Measurements from ENCODE around the gene SMOC1.

The SMOC1 gene

GRCh38 chr14:69873877-69874780, 5.1 kb upstream of the SMOC1 start:
- DNase-seq (ENCODE audit: low read depth), result peak; percentile 40
- no peak overlapping the region for H3K4me3 ChIP-seq (replicated peaks; ENCODE audit: low read depth, low read length)
- TF ChIP-seq CTCF (IDR thresholded peaks at IDR 0.05; ENCODE audit: low read length, missing control alignments), result no peak

- no peak overlapping the region for H3K4me3 ChIP-seq (replicated peaks; ENCODE audit: low read depth, low read length)
- TF ChIP-seq CTCF (IDR thresholded peaks at IDR 0.05; ENCODE audit: low read length, missing control alignments), result no peak
Observed at GRCh38 chr14:69876221-69876847, 2.9 kb upstream of the SMOC1 start.

DNA sequence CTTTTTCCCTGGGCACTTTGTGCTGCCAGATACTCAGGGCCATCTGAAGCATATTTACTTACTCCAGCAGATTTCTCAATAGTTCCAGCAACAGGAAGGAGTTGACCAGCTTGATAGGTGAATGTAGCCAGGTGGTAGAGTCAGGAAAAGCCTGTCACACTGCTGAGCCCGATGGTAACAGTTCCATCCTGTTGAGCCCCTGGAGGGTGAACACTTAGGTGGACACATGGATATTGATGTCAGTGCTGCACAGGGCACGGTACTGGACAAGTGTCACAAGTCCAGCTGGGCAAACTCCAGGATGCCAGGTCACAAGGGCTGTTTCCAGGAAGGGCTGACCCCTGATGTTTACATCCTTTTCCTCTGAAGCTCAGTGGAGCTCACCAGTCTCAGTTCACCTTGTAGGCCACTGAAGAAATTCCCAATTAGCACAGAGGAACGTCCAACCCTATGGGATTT, 2.3 kb upstream of the SMOC1 start:
- H3K4me3 ChIP-seq (replicated peaks; ENCODE audit: low read depth, low read length), result no peak overlapping the region
- no peak for DNase-seq (ENCODE audit: low read depth)
- no peak for TF ChIP-seq CTCF (IDR thresholded peaks at IDR 0.05; ENCODE audit: low read length, missing control alignments)

More at GRCh38 chr14:69876221-69876847, 2.9 kb upstream of the SMOC1 start:
- DNase-seq (ENCODE audit: low read depth), result no peak

- H3K4me3 ChIP-seq (replicated peaks; ENCODE audit: low read depth, low read length), result no peak overlapping the region
- TF ChIP-seq CTCF (IDR thresholded peaks at IDR 0.05; ENCODE audit: low read length, missing control alignments), result peak; percentile 53
- peak; percentile 49 for DNase-seq (ENCODE audit: low read depth)
Observed at GRCh38 chr14:69877492-69877891, 1.7 kb upstream of the SMOC1 start.

DNA sequence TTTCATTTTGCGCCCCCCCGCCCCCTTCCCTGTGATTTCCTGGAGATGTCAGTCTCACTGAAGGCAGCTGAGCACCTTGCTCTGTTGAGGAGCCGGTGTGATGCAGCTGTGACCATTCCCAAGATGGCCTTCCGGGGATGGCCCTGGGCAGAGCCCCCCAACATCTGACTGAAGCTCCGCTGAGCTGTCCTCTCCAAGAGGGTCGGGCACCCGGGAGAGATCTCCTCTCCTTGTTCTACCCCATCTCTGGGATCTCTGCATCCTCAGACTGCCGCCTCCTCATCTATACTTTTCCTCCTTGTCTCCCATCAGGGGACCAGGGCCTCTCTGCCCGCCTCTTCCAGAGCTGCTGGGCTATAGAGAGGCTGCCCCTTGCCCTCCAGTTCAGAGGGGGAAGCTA, 965 bp upstream of the SMOC1 start:
- no peak for TF ChIP-seq CTCF (IDR thresholded peaks at IDR 0.05; ENCODE audit: low read length, missing control alignments)
- no peak overlapping the region for H3K4me3 ChIP-seq (replicated peaks; ENCODE audit: low read depth, low read length)
- no peak for DNase-seq (ENCODE audit: low read depth)

DNA sequence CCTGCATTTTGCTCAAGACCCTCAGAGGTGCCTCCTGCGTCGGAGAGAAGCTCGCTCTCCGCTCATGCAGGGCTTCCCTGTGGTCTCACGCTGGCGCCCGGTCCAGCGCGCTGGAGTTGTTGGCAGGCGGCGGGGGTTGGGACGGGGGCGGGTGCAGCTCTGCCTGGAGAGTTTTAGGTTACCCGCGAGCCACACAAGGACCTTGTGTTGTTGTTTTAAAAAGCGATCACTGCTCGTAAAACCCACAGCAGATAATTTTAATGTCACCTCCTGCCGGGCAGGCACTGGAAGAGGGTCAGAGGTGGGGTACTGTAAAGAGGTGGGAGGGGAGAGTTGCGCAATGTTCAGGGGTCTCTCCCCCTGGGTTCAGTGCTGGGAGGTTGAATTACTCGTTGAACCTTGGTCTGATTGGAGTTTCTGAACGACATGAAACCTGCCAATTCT, 850 bp downstream of the SMOC1 start:
- no peak overlapping the region for H3K4me3 ChIP-seq (replicated peaks; ENCODE audit: low read depth, low read length)
- no peak for TF ChIP-seq CTCF (IDR thresholded peaks at IDR 0.05; ENCODE audit: low read length, missing control alignments)
- DNase-seq (ENCODE audit: low read depth), result no peak

All from fibroblast of pulmonary artery (primary cell).